ENCODE measurements around the gene RPA1. TPM values are rescaled to one million over a fixed set of nuclear protein-coding genes. Genes with fewer than 3 reads are reported as not detected.

Gene RPA1
- total and polyA plus RNA-seq, 10 of the 15 experiments (the other 5 are each of a cell fraction or from before 2014, with no cell fraction given), result 35.9 to 198 (median 71.2) TPM

DNA sequence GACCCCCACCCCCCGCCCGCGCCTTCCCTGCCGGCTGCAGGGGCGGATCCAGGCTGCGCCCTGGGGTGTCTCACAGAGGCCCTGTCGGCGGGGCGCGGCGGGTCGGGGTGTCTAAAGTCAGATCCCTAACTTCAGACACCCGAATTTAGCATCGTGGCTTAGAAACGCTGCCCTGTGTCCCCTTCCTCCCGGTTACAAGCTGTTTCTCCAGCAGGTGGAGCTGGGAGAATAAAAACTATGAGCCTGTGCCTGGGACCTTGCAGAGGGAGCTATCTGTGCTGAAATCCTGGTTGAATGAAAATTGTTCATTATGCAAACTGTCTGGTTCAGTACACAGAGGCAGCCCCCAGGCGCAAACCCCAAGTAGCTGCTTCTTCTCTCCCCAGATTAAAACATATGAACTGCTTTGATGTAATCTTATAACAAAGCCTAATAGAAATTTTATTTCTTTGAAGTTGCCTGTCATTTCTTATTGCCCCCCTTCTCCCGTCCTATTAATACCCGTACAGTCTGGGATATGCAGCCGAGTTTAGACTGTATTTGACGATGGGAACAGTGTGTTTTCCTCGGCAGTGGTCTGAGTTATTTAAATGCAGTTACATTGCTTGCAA lies 79.0 kb downstream of the RPA1 start:
- ATAC-seq, result peak; percentile 84
- Histone ChIP-seq H3K4me3 (peak overlapping the region; percentile 11; the same call in 1 of the 2 replicates), H4K20me1 (ENCODE audit: control insufficient read depth, insufficient read depth) (no peaks in the 10 kb centered on the region), H3K36me3 (ENCODE audit: control insufficient read depth in 2 of 2, insufficient read depth in 2 of 2, low read length in 1 of 2) (no peaks in the 10 kb centered on the region), H2AFZ (ENCODE audit: control insufficient read depth, low read depth, low read length) (no peak overlapping the region), H3K27ac (ENCODE audit: control insufficient read depth, insufficient read depth) (no peak overlapping the region), H3K9ac (ENCODE audit: control insufficient read depth, insufficient read depth, low read length) (no peak overlapping the region), H3K27me3 (replicated peaks in 1 of 2; ENCODE audit: control insufficient read depth in 2 of 2, insufficient read depth in 2 of 2, low read length in 1 of 2) (no peaks in the 10 kb centered on the region), H3K4me2 (ENCODE audit: control insufficient read depth, insufficient read depth) (peak overlapping the region; percentile 42), H3K9me3 (replicated peaks; ENCODE audit: control insufficient read depth, insufficient read depth, low read length) (no peaks in the 10 kb centered on the region), H3K4me1 (ENCODE audit: control insufficient read depth, insufficient read depth, low read length) (peaks cover 17% of the 10 kb centered on the region), H3K79me2 (ENCODE audit: control insufficient read depth, insufficient read depth, low read length) (no peaks in the 10 kb centered on the region)
- ChIA-PET CTCF (interaction anchor here (0.6 to 2.5 kb wide), 9 partner anchors 13 to 507 kb away, joined by 3 to 12 read pairs (median 5); partner anchors contain the start of gene DPH1), POLR2A (interaction anchor here (0.6 kb wide), 1 partner anchor 87 kb away, joined by 4 read pairs; no protein-coding TSS in a partner anchor), SMC1A (ENCODE audit: uncharacterized antibody, unreplicated experiment) (interaction anchor here (0.7 to 1.8 kb wide), 11 partner anchors 25 to 474 kb away, joined by 3 to 5 read pairs (median 3); partner anchors contain the start of gene OVCA2), RAD21 (ENCODE audit: unreplicated experiment) (interaction anchor here (0.9 to 1.3 kb wide), 9 partner anchors 117 to 337 kb away, joined by 3 to 8 read pairs (median 3); partner anchors contain the start of gene DPH1)
- TF ChIP-seq SMC3 (IDR thresholded peaks at IDR 0.05; ENCODE audit: borderline replicate concordance, low read length), result peak; percentile 77
- TF ChIP-seq YY1 (IDR thresholded peaks at IDR 0.05; ENCODE audit: low read depth, low read length), result 0 out of 2 replicates have a peak, but pooled peaks have one; percentile 15
- TF ChIP-seq CEBPB (IDR thresholded peaks at IDR 0.05; ENCODE audit: borderline replicate concordance in 1 of 2, low read depth in 2 of 2, low read length in 2 of 2), result no peak
- TF ChIP-seq, protein P1, sequence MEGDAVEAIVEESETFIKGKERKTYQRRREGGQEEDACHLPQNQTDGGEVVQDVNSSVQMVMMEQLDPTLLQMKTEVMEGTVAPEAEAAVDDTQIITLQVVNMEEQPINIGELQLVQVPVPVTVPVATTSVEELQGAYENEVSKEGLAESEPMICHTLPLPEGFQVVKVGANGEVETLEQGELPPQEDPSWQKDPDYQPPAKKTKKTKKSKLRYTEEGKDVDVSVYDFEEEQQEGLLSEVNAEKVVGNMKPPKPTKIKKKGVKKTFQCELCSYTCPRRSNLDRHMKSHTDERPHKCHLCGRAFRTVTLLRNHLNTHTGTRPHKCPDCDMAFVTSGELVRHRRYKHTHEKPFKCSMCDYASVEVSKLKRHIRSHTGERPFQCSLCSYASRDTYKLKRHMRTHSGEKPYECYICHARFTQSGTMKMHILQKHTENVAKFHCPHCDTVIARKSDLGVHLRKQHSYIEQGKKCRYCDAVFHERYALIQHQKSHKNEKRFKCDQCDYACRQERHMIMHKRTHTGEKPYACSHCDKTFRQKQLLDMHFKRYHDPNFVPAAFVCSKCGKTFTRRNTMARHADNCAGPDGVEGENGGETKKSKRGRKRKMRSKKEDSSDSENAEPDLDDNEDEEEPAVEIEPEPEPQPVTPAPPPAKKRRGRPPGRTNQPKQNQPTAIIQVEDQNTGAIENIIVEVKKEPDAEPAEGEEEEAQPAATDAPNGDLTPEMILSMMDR (IDR thresholded peaks at IDR 0.05 in 2 of 3, conservative IDR thresholded peaks at IDR 0.05 in 1 of 3; ENCODE audit: control insufficient read depth in 2 of 3, extremely low read depth in 1 of 3, insufficient read depth in 1 of 3, low read depth in 3 of 3, low read length in 3 of 3), result peak; percentile 48 to 66 (median 49); a peak in 4 of 6 replicates
- peak; percentile 73 for TF ChIP-seq RAD21 (IDR thresholded peaks at IDR 0.05; ENCODE audit: insufficient read depth, low read depth, low read length)
- TF ChIP-seq, protein P2, sequence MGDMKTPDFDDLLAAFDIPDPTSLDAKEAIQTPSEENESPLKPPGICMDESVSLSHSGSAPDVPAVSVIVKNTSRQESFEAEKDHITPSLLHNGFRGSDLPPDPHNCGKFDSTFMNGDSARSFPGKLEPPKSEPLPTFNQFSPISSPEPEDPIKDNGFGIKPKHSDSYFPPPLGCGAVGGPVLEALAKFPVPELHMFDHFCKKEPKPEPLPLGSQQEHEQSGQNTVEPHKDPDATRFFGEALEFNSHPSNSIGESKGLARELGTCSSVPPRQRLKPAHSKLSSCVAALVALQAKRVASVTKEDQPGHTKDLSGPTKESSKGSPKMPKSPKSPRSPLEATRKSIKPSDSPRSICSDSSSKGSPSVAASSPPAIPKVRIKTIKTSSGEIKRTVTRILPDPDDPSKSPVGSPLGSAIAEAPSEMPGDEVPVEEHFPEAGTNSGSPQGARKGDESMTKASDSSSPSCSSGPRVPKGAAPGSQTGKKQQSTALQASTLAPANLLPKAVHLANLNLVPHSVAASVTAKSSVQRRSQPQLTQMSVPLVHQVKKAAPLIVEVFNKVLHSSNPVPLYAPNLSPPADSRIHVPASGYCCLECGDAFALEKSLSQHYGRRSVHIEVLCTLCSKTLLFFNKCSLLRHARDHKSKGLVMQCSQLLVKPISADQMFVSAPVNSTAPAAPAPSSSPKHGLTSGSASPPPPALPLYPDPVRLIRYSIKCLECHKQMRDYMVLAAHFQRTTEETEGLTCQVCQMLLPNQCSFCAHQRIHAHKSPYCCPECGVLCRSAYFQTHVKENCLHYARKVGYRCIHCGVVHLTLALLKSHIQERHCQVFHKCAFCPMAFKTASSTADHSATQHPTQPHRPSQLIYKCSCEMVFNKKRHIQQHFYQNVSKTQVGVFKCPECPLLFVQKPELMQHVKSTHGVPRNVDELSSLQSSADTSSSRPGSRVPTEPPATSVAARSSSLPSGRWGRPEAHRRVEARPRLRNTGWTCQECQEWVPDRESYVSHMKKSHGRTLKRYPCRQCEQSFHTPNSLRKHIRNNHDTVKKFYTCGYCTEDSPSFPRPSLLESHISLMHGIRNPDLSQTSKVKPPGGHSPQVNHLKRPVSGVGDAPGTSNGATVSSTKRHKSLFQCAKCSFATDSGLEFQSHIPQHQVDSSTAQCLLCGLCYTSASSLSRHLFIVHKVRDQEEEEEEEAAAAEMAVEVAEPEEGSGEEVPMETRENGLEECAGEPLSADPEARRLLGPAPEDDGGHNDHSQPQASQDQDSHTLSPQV (IDR thresholded peaks at IDR 0.05), result no peak
- peak; percentile 11 for TF ChIP-seq MEF2B (IDR thresholded peaks at IDR 0.05; ENCODE audit: partially characterized antibody, poor library complexity, severe bottlenecking)
- 1% methylated on average over 20 of the region's 22 CpGs for whole genome bisulfite sequencing (ENCODE audit: insufficient coverage, insufficient replicate concordance, low lambda C conversion rate, missing lambda C conversion rate)
- intact Hi-C loops (cut with micrococcal nuclease; ENCODE audit: unreplicated experiment), result loop anchor here (2.0 kb wide), 1 partner anchor 122 kb away; the partner anchor contains the start of gene DPH1
- DNase-seq (ENCODE audit: low read depth, low spot score), result no peak
- no peak for FAIRE-seq
- in situ Hi-C loops (cut with MboI), result loop anchor here (25.0 kb wide), 1 partner anchor 103 kb away; no protein-coding TSS in a partner anchor
- no TSS peak for BruUV-seq (replicated peaks)
